Keratinocyte (primary cell): ENCODE measurements around the gene ACBD6. TPM values are rescaled to one million over a fixed set of nuclear protein-coding genes. Genes with fewer than 3 reads are reported as not detected.

ENCODE experiments used
- DNase-seq: peaks from one replicate; pipeline ENCODE4 v3.0.0-alpha.2; 2011; ENCODE audit warnings: low read depth, missing footprints, low spot score
- FAIRE-seq: peaks from 2 replicates; lab custom pipeline; 2011; peaks lifted over from hg19 to GRCh38; lab: Jason Lieb, UNC
- H2AFZ ChIP-seq: 2 replicates; pipeline ENCODE4 v1.6.0; 2012; ENCODE audit warnings: low read length, control low read depth, inconsistent platforms; ENCODE audit not compliant: control insufficient read depth
- H3K27ac ChIP-seq: 2 replicates; pipeline ENCODE4 v1.5.1; 2011; ENCODE audit warnings: low read length; ENCODE audit not compliant: control insufficient read depth, insufficient read depth
- H3K27me3 ChIP-seq: 3 replicates; pipeline ENCODE4 v1.6.0; 2011; ENCODE audit warnings: low read length; ENCODE audit not compliant: control insufficient read depth, insufficient read depth; ENCODE audit errors: extremely low read depth
- H3K36me3 ChIP-seq, 2 experiments: 2 replicates in 1 of 2; 3 replicates in 1 of 2; pipeline ENCODE4 v1.5.1; 2011; ENCODE audit warnings: low read length in 2 of 2, mild to moderate bottlenecking in 1 of 2; ENCODE audit not compliant: control insufficient read depth in 2 of 2, insufficient read depth in 2 of 2; ENCODE audit errors: extremely low read depth in 1 of 2
- H3K4me1 ChIP-seq: 3 replicates; pipeline ENCODE4 v1.5.1; 2011; ENCODE audit warnings: low read length; ENCODE audit not compliant: control insufficient read depth, insufficient read depth; ENCODE audit errors: extremely low read depth
- H3K4me2 ChIP-seq: 3 replicates; pipeline ENCODE4 v1.6.0; 2011; ENCODE audit warnings: low read depth, low read length; ENCODE audit not compliant: control insufficient read depth, insufficient read depth; ENCODE audit errors: extremely low read depth
- H3K4me3 ChIP-seq, 3 experiments: fragments of 200-600 bp in 1 of 3; sonication (generic) in 1 of 3; 2 replicates in 2 of 3; 3 replicates in 1 of 3; pipeline ENCODE4 v1.5.1; 2011 to 2016; ENCODE audit warnings: low read length in 3 of 3, mild to moderate bottlenecking in 3 of 3, control low read depth in 2 of 3, inconsistent platforms in 1 of 3, low read depth in 1 of 3, mixed read lengths in 1 of 3, mixed run types in 1 of 3, moderate library complexity in 1 of 3; ENCODE audit not compliant: control insufficient read depth in 2 of 3, insufficient read depth in 2 of 3; ENCODE audit errors: extremely low read depth in 1 of 3
- H3K79me2 ChIP-seq: 2 replicates; pipeline ENCODE4 v1.6.0; 2012; ENCODE audit warnings: low read length; ENCODE audit not compliant: control insufficient read depth, insufficient read depth
- H3K9ac ChIP-seq: 3 replicates; pipeline ENCODE4 v1.6.0; 2011; ENCODE audit warnings: low read length; ENCODE audit not compliant: control insufficient read depth, insufficient read depth; ENCODE audit errors: extremely low read depth
- H3K9me1 ChIP-seq: 3 replicates; pipeline ENCODE4 v1.6.0; 2011; ENCODE audit warnings: low read length; ENCODE audit not compliant: control insufficient read depth, insufficient read depth; ENCODE audit errors: extremely low read depth
- H3K9me3 ChIP-seq: 2 replicates; pipeline ENCODE4 v1.5.1; 2012; ENCODE audit warnings: low read depth, low read length; ENCODE audit not compliant: control insufficient read depth
- H4K20me1 ChIP-seq: 3 replicates; pipeline ENCODE4 v1.6.0; 2011; ENCODE audit warnings: low read length; ENCODE audit not compliant: control insufficient read depth, insufficient read depth; ENCODE audit errors: extremely low read depth
- CTCF ChIP-seq, 3 experiments: IDR thresholded peaks in 1 of 3; conservative IDR thresholded peaks in 1 of 3; optimal IDR thresholded peaks in 1 of 3; 2 replicates in 2 of 3; 3 replicates in 1 of 3; pipeline versions ENCODE3 to v1.5.1; 2011; ENCODE audit warnings: low read length in 3 of 3, mild to moderate bottlenecking in 3 of 3, moderate library complexity in 2 of 3, control low read depth in 1 of 3, inconsistent platforms in 1 of 3; ENCODE audit not compliant: insufficient read depth in 2 of 3; ENCODE audit errors: extremely low read depth in 1 of 3
- EZH2 ChIP-seq: IDR thresholded peaks from one replicate; pipeline ENCODE4 v1.6.1; 2012; ENCODE audit warnings: inconsistent platforms, mild to moderate bottlenecking, low read length, moderate library complexity
- dilution Hi-C: fragments of 300-500 bp; cut with MboI; formaldehyde crosslinking; loops from one replicate; pipeline ENCODE4 v1.7.0; 2020; ENCODE audit warnings: low sequenced_read_pairs; ENCODE audit not compliant: extremely low pct_ligation_motif_present
- polyA plus RNA-seq, 5 experiments: library from polyadenylated mRNA; depleted of rRNA in 3 of 5; stranded (reverse) in 3 of 5; stranded (forward) in 1 of 5; unstranded in 1 of 5; fragments of >200 nt; gene quantifications; 1 replicate in 1 of 5; 2 replicates in 3 of 5; 3 replicates in 1 of 5; pipeline versions ENCODE4 v1.2.1 to v1.2.3, GENCODE V29; 2011 to 2012; ENCODE audit warnings: missing spikeins in 2 of 5, low read depth in 1 of 5, low replicate concordance in 1 of 5

The ACBD6 gene
- polyA plus RNA-seq, 1 donor (not counting 4 experiments of a cell fraction or from before 2014, with no cell fraction given), result 47.5 TPM

DNA sequence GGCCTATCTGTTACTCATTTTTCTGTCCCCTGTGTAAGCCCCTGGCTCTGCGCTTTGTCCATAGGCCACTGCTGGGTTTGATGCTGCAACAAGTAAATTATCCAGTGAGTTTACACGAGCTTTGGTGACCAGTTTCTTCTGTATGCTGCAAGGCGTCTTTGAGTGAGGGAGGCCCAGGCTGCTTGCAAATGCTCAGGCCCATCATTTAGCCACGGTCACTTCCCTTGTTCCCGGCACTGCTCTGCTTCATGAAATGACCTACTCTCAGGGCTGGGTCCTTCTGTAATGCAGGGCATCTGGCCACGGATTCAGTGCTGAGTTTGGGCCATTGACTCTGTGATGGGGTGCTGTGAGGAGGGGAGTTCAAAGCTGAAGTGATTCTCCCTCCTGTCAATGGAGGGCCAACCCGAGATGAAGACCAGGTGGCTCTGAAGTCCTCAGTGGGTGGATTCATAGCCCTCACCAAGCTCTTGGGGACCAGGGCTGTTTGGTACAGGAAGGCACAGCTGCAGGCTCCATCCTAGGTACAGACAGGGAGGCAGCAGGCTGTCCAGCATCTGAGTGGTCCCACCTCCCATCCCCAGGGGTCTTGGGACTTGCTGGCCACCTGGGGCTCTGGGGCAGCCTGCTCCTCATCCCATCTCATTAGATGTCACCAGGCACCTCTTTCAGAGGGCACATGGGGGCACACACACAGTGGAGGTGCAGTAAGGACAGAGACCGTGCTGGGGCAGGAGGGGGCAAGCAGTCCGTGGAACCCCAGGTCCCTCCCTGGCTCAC, 250.7 kb downstream of the ACBD6 start:
- no peaks in the 10 kb centered on the region for H3K79me2 ChIP-seq
- no peak overlapping the region for H3K4me2 ChIP-seq
- H3K9ac ChIP-seq, result no peak overlapping the region
- H3K9me3 ChIP-seq, result no peaks in the 10 kb centered on the region
- no peaks in the 10 kb centered on the region for H3K4me1 ChIP-seq
- no peak for FAIRE-seq
- no peak overlapping the region for H3K4me3 ChIP-seq
- H2AFZ ChIP-seq, result no peak overlapping the region
- no peak overlapping the region for H3K27ac ChIP-seq
- H4K20me1 ChIP-seq, result no peaks in the 10 kb centered on the region
- no peak for DNase-seq
- no peaks in the 10 kb centered on the region for H3K36me3 ChIP-seq
- peaks cover 9% of the 10 kb centered on the region for H3K27me3 ChIP-seq
- TF ChIP-seq EZH2 (no peak), CTCF (optimal IDR thresholded peaks at IDR 0.05 in 1 of 3, IDR thresholded peaks at IDR 0.05 in 1 of 3, conservative IDR thresholded peaks at IDR 0.05 in 1 of 3; ENCODE audit: extremely low read depth in 1 of 3, insufficient read depth in 2 of 3, low read length in 3 of 3) (no peak)
- dilution Hi-C loops, result no loop called here
- no peaks in the 10 kb centered on the region for H3K9me1 ChIP-seq

- H3K4me3 ChIP-seq, result no peak overlapping the region
- FAIRE-seq (no peak), DNase-seq (no peak)
- TF ChIP-seq EZH2 (no peak), CTCF (optimal IDR thresholded peaks at IDR 0.05 in 1 of 3, IDR thresholded peaks at IDR 0.05 in 1 of 3, conservative IDR thresholded peaks at IDR 0.05 in 1 of 3; ENCODE audit: extremely low read depth in 1 of 3, insufficient read depth in 2 of 3, low read length in 3 of 3) (no peak)
- dilution Hi-C loops, result no loop called here
- H3K9me3 ChIP-seq, result no peaks in the 10 kb centered on the region
- H3K36me3 ChIP-seq, result no peaks in the 10 kb centered on the region
- H4K20me1 ChIP-seq, result no peaks in the 10 kb centered on the region
- H3K9me1 ChIP-seq, result no peaks in the 10 kb centered on the region
- no peak overlapping the region for H3K4me2 ChIP-seq
- H3K27ac ChIP-seq, result no peak overlapping the region
- no peak overlapping the region for H3K9ac ChIP-seq
- peaks cover 9% of the 10 kb centered on the region for H3K27me3 ChIP-seq
- no peaks in the 10 kb centered on the region for H3K79me2 ChIP-seq
- no peaks in the 10 kb centered on the region for H3K4me1 ChIP-seq
- no peak overlapping the region for H2AFZ ChIP-seq
Measured at GRCh38 chr1:180250883-180251509, 251.4 kb downstream of the ACBD6 start.
